COLO668 (cell line): ENCODE data around the gene TMEM178A.
A peak's percentile ranks its signal among the peaks of the same experiment; 100 is the strongest.

ENCODE experiments used
- DNase-seq: peaks from one replicate; lab custom pipeline; 2025; ENCODE audit not compliant: unreplicated experiment; lab: John Stamatoyannopoulos, UW

The TMEM178A gene

GRCh38 chr2:39737661-39738060, 71.9 kb downstream of the TMEM178A start:
- DNase-seq = no peak

- DNase-seq = no peak
These were observed 73.2 kb downstream of the TMEM178A start for GRCh38 chr2:39738936-39739335.

DNA sequence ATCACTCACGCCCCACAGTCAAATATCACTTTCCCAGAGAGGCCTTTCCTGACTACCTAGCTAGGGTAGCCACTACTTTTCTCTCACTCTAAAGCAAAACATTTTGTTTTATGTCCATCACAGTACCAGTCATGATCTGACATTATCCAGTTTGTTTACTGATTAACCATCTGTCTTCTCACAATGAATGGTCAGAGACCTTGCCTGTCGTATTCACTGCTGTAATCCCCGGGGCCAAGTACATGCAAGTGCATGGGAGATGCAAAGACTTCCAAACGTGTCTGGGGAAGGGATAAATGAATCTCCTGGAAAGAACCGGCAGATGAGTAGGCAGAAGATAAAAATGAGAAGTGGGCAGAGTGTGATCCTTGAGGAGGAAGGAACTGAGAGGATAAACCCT, 73.7 kb downstream of the TMEM178A start:
- no peak for DNase-seq

DNA sequence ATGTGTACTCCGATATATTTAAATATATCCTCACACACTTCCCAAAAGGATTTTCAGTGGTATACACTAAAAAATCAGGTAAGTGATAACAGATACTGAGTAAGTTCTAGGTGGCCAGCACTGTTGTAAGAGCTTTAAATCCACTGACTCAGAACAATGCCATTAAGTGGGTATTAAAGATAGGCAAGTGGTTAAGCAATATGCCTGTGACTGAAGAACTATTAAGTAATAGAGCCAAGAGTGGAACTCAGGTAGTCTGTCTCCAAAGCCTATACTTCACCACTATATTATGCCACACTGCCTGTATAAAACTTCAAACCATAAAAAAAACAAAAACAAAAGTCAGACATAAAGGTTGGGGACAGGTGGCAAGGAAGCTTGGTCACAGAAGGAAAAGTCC, 76.2 kb downstream of the TMEM178A start:
- no peak for DNase-seq

- peak; percentile 6 for DNase-seq
These were observed 77.6 kb downstream of the TMEM178A start for GRCh38 chr2:39743269-39743776.

GRCh38 chr2:39755466-39755865, 89.7 kb downstream of the TMEM178A start:
- no peak for DNase-seq

DNA sequence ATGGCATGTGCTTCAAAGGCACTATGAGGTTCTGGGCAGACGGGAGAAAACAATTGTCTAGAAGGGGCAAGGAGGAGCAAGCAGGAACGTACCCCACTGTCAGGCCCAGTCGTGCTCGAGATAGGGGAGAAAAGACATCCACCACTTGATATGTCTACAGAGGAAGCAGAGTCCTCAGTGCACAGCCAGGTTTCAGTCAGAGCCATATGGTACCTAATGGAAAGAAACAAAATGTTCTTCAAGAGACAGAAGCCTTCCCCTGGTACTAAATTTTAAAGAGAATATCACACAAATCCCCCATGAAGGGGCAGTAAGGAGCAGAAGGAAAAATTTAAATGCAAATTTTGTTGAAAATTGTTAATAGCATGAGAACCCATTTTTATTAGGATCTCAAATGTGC, 91.4 kb downstream of the TMEM178A start:
- no peak for DNase-seq

DNA sequence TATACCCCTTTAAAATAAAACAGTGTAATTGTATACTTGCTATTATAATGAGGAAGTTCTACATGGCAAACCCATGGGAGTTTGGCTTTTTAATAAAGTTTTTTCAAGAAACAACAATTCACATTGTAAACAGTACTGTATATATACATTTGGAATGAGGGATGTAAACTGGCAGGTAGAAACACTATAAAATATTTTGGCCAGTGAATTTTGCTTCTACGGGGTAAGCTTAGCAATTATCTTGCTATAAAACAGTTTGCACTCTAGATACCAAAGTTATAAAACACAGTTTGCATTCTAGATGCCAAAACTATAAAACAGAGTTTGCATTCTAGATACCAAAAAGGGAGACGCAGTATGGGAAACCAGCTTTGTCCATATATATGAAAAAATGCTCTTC, 96.7 kb downstream of the TMEM178A start:
- DNase-seq = no peak
